Naive thymus-derived CD4-positive, alpha-beta T cell (primary cell): ENCODE results near the gene CCNL2. TPM values are rescaled to one million over a fixed set of nuclear protein-coding genes. Genes with fewer than 3 reads are reported as not detected.

Experiments
- ATAC-seq: fragments of 150-1000 bp; cut with Tn5 transposase; 2 replicates; pipeline ENCODE4 v1.10.0; 2021; ENCODE audit warnings: mild to moderate bottlenecking, moderate library complexity
- CTCF ChIA-PET: fragments of 350-600 bp; sonication (Branson Sonifier 250); formaldehyde crosslinking; loops from one replicate; lab custom pipeline; 2021; ENCODE audit warnings: antibody characterized with exemption; lab: Charles Lee
- POLR2A ChIA-PET: fragments of 350-600 bp; sonication (Branson Sonifier 250); formaldehyde crosslinking; loops from one replicate; lab custom pipeline; 2021; ENCODE audit warnings: antibody characterized with exemption, inconsistent platforms; lab: Charles Lee
- DNase-seq, 9 donors: peaks; one replicate each; pipeline versions ENCODE4 v3.0.0 to v3.0.0-alpha.2; 2020 to 2022; ENCODE audit warnings: mixed read lengths in 1 of 9
- H3K27ac ChIP-seq: one replicate; pipeline ENCODE4 v1.7.0; 2013; ENCODE audit warnings: mild to moderate bottlenecking, low read depth, low read length, moderate library complexity
- H3K27me3 ChIP-seq, 2 donors: one replicate each; pipeline ENCODE4 v1.7.0; 2013; ENCODE audit warnings: low read length in 2 of 2, mild to moderate bottlenecking in 2 of 2, moderate library complexity in 2 of 2; ENCODE audit not compliant: control insufficient read depth in 2 of 2, insufficient read depth in 2 of 2
- H3K36me3 ChIP-seq, 3 experiments: 1 replicate in 2 of 3; 2 replicates in 1 of 3; pipeline ENCODE4 v1.7.0; 2013; ENCODE audit warnings: low read length in 3 of 3, mild to moderate bottlenecking in 3 of 3, moderate library complexity in 1 of 3; ENCODE audit not compliant: insufficient read depth in 3 of 3, control insufficient read depth in 2 of 3
- H3K4me1 ChIP-seq, 2 donors: one replicate each; pipeline ENCODE4 v1.7.0; 2013; ENCODE audit warnings: low read length in 2 of 2, mild to moderate bottlenecking in 2 of 2, moderate library complexity in 1 of 2; ENCODE audit not compliant: control insufficient read depth in 2 of 2, insufficient read depth in 2 of 2
- H3K4me3 ChIP-seq: 2 replicates; pipeline ENCODE4 v1.7.0; 2013; ENCODE audit warnings: mild to moderate bottlenecking, low read length
- H3K9me3 ChIP-seq, 3 experiments: 1 replicate in 2 of 3; 2 replicates in 1 of 3; pipeline ENCODE4 v1.7.0; 2013; ENCODE audit warnings: low read length in 3 of 3; ENCODE audit not compliant: control insufficient read depth in 2 of 3
- H3K27ac Mint-ChIP-seq, 9 donors: one replicate each; pipeline ENCODE4 v1.8.0; 2020 to 2022; ENCODE audit warnings: mixed read lengths in 9 of 9, mild to moderate bottlenecking in 8 of 9, moderate library complexity in 5 of 9, inconsistent platforms in 2 of 9
- H3K27me3 Mint-ChIP-seq, 5 donors: one replicate each; pipeline ENCODE4 v1.8.0; 2021 to 2022; ENCODE audit warnings: mixed read lengths in 5 of 5, mild to moderate bottlenecking in 1 of 5
- H3K36me3 Mint-ChIP-seq, 5 donors: one replicate each; pipeline ENCODE4 v1.8.0; 2020 to 2022; ENCODE audit warnings: mixed read lengths in 5 of 5, mild to moderate bottlenecking in 3 of 5, inconsistent platforms in 1 of 5
- H3K4me1 Mint-ChIP-seq, 7 donors: one replicate each; pipeline ENCODE4 v1.8.0; 2020 to 2022; ENCODE audit warnings: mixed read lengths in 7 of 7, mild to moderate bottlenecking in 3 of 7, inconsistent platforms in 1 of 7
- H3K4me3 Mint-ChIP-seq, 10 donors: one replicate each; pipeline ENCODE4 v1.8.0; 2020 to 2022; ENCODE audit warnings: mild to moderate bottlenecking in 10 of 10, mixed read lengths in 10 of 10, moderate library complexity in 6 of 10, inconsistent platforms in 2 of 10
- H3K9me3 Mint-ChIP-seq, 11 donors: one replicate each; pipeline ENCODE4 v1.8.0; 2020 to 2022; ENCODE audit warnings: mixed read lengths in 11 of 11, mild to moderate bottlenecking in 4 of 11, inconsistent platforms in 1 of 11, moderate library complexity in 1 of 11
- intact Hi-C, 2 donors: fragments of 100-400 bp; cut with micrococcal nuclease; formaldehyde crosslinking; loops; one replicate each; pipeline ENCODE4 v1.15.1; 2023
- polyA plus RNA-seq, 2 donors: library from polyadenylated mRNA; unstranded; fragments of 300-500 nt; fragmentation: Illumina TruSeq; gene quantifications; one replicate each; pipeline ENCODE4 v1.2.3, GENCODE V29; 2021
- total RNA-seq, 6 experiments: library from RNA in 5 of 6; stranded (reverse) in 5 of 6; gene quantifications; 1 replicate in 5 of 6; 2 replicates in 1 of 6; pipeline ENCODE4 v1.2.3 and lab custom pipeline; 2021 to 2026

Gene CCNL2
- total and polyA plus RNA-seq, 7 experiments from 2014 or later: 16.3 to 403 (median 238) TPM

- no peak for ATAC-seq
- no peak overlapping the region for H3K27ac Mint-ChIP-seq
- peaks cover 0 to 29% (median 0%) of the 10 kb centered on the region in 3 experiments for H3K36me3 ChIP-seq
- no peak for DNase-seq
- peaks cover 0 to 11% (median 4%) of the 10 kb centered on the region in 5 donors for H3K36me3 Mint-ChIP-seq
- no peak overlapping the region for H3K4me3 Mint-ChIP-seq
- H3K4me3 ChIP-seq: no peak overlapping the region
- no peaks in the 10 kb centered on the region for H3K27me3 ChIP-seq
- no peaks in the 10 kb centered on the region for H3K4me1 ChIP-seq
- intact Hi-C loops: no loop called here
- CTCF ChIA-PET: no interaction called here
- peaks cover 0 to 4% (median 0%) of the 10 kb centered on the region in 11 donors for H3K9me3 Mint-ChIP-seq
- peaks cover 0 to 7% (median 0%) of the 10 kb centered on the region in 7 donors for H3K4me1 Mint-ChIP-seq
- H3K27me3 Mint-ChIP-seq: no peaks in the 10 kb centered on the region
- no peaks in the 10 kb centered on the region for H3K9me3 ChIP-seq
- POLR2A ChIA-PET: no interaction called here
- H3K27ac ChIP-seq: no peak overlapping the region
Measured at GRCh38 chr1:1340185-1340584, 59.0 kb downstream of the CCNL2 start.

- H3K9me3 Mint-ChIP-seq: peaks cover 0 to 4% (median 0%) of the 10 kb centered on the region in 11 donors
- intact Hi-C loops: no loop called here
- Histone ChIP-seq H3K27ac (no peak overlapping the region), H3K4me1 (no peaks in the 10 kb centered on the region), H3K27me3 (no peaks in the 10 kb centered on the region), H3K36me3 (peaks cover 0 to 29% (median 0%) of the 10 kb centered on the region in 3 experiments), H3K9me3 (no peaks in the 10 kb centered on the region), H3K4me3 (no peak overlapping the region)
- ATAC-seq: no peak
- no peak overlapping the region for H3K27ac Mint-ChIP-seq
- peaks cover 0 to 11% (median 4%) of the 10 kb centered on the region in 5 donors for H3K36me3 Mint-ChIP-seq
- peaks cover 0 to 5% (median 0%) of the 10 kb centered on the region in 7 donors for H3K4me1 Mint-ChIP-seq
- H3K27me3 Mint-ChIP-seq: no peaks in the 10 kb centered on the region
- DNase-seq: no peak
- H3K4me3 Mint-ChIP-seq: no peak overlapping the region
- ChIA-PET POLR2A (no interaction called here), CTCF (no interaction called here)
Measured at GRCh38 chr1:1338278-1338677, 60.9 kb downstream of the CCNL2 start.

GRCh38 chr1:1337793-1338147 is 61.4 kb downstream of the CCNL2 start:
- Histone ChIP-seq H3K27ac (no peak overlapping the region), H3K36me3 (peaks cover 0 to 29% (median 0%) of the 10 kb centered on the region in 3 experiments), H3K4me3 (no peak overlapping the region), H3K9me3 (no peaks in the 10 kb centered on the region), H3K27me3 (no peaks in the 10 kb centered on the region), H3K4me1 (no peaks in the 10 kb centered on the region)
- DNase-seq (peak in 2 of 9 donors; percentile 31 to 62), ATAC-seq (peak; percentile 60)
- Mint-ChIP-seq H3K36me3 (peaks cover 0 to 11% (median 4%) of the 10 kb centered on the region in 5 donors), H3K27me3 (no peaks in the 10 kb centered on the region), H3K9me3 (peaks cover 0 to 4% (median 0%) of the 10 kb centered on the region in 11 donors), H3K4me1 (peaks cover 0 to 2% (median 0%) of the 10 kb centered on the region in 7 donors), H3K27ac (no peak overlapping the region), H3K4me3 (no peak overlapping the region)
- intact Hi-C loops: no loop called here
- POLR2A ChIA-PET: no interaction called here
- CTCF ChIA-PET: no interaction called here

- H3K9me3 ChIP-seq: no peaks in the 10 kb centered on the region
- no peaks in the 10 kb centered on the region for H3K4me1 Mint-ChIP-seq
- H3K27ac ChIP-seq: no peak overlapping the region
- H3K27me3 ChIP-seq: no peaks in the 10 kb centered on the region
- no peaks in the 10 kb centered on the region for H3K4me1 ChIP-seq
- peaks cover 0 to 11% (median 4%) of the 10 kb centered on the region in 5 donors for H3K36me3 Mint-ChIP-seq
- intact Hi-C loops: no loop called here
- no peak for DNase-seq
- ChIA-PET CTCF (no interaction called here), POLR2A (interaction anchor here (1.3 kb wide), 1 partner anchor 12 kb away, joined by 3 read pairs; no protein-coding TSS in a partner anchor)
- no peak for ATAC-seq
- no peak overlapping the region for H3K4me3 ChIP-seq
- H3K27ac Mint-ChIP-seq: no peak overlapping the region
- H3K36me3 ChIP-seq: peaks cover 0 to 29% (median 0%) of the 10 kb centered on the region in 3 experiments
- H3K4me3 Mint-ChIP-seq: no peak overlapping the region
- no peaks in the 10 kb centered on the region for H3K27me3 Mint-ChIP-seq
- peaks cover 0 to 4% (median 0%) of the 10 kb centered on the region in 11 donors for H3K9me3 Mint-ChIP-seq
Measured at GRCh38 chr1:1336931-1337792, 62.0 kb downstream of the CCNL2 start.

GRCh38 chr1:1336446-1336845 is 62.7 kb downstream of the CCNL2 start:
- Histone ChIP-seq H3K4me3 (no peak overlapping the region), H3K27ac (no peak overlapping the region), H3K36me3 (peaks cover 0 to 29% (median 0%) of the 10 kb centered on the region in 3 experiments), H3K27me3 (no peaks in the 10 kb centered on the region), H3K4me1 (no peaks in the 10 kb centered on the region), H3K9me3 (no peaks in the 10 kb centered on the region)
- ATAC-seq (no peak), DNase-seq (no peak)
- Mint-ChIP-seq H3K4me1 (no peaks in the 10 kb centered on the region), H3K36me3 (peaks cover 0 to 11% (median 4%) of the 10 kb centered on the region in 5 donors), H3K4me3 (no peak overlapping the region), H3K27ac (no peak overlapping the region), H3K9me3 (peaks cover 0 to 4% (median 0%) of the 10 kb centered on the region in 11 donors), H3K27me3 (no peaks in the 10 kb centered on the region)
- ChIA-PET POLR2A (interaction anchor here (1.3 kb wide), 2 partner anchors 11 to 12 kb away, joined by 3 read pairs; no protein-coding TSS in a partner anchor), CTCF (no interaction called here)
- intact Hi-C loops: no loop called here

- no peaks in the 10 kb centered on the region for H3K27me3 Mint-ChIP-seq
- Histone ChIP-seq H3K9me3 (no peaks in the 10 kb centered on the region), H3K4me3 (no peak overlapping the region), H3K4me1 (no peaks in the 10 kb centered on the region), H3K27me3 (no peaks in the 10 kb centered on the region), H3K27ac (no peak overlapping the region), H3K36me3 (peaks cover 0 to 23% (median 0%) of the 10 kb centered on the region in 3 experiments)
- no peak overlapping the region for H3K4me3 Mint-ChIP-seq
- intact Hi-C loops: no loop called here
- ChIA-PET POLR2A (interaction anchor here (0.7 to 1.3 kb wide), 2 partner anchors 12 to 16 kb away, joined by 3 read pairs; no protein-coding TSS in a partner anchor), CTCF (no interaction called here)
- H3K36me3 Mint-ChIP-seq: peaks cover 0 to 5% (median 0%) of the 10 kb centered on the region in 5 donors
- H3K27ac Mint-ChIP-seq: no peak overlapping the region
- H3K4me1 Mint-ChIP-seq: no peaks in the 10 kb centered on the region
- ATAC-seq (no peak), DNase-seq (no peak)
- peaks cover 0 to 3% (median 0%) of the 10 kb centered on the region in 11 donors for H3K9me3 Mint-ChIP-seq
Measured at GRCh38 chr1:1335792-1336248, 63.3 kb downstream of the CCNL2 start.
